KMS-11 (cell line): ENCODE results near the gene NRG2.

ENCODE experiments used
- H2AFZ ChIP-seq: fragments of 200-600 bp; sonication (generic); 2 replicates; pipeline ENCODE4 v1.6.1; 2016; ENCODE audit warnings: antibody characterized with exemption, mixed run types, low read depth
- H3K27ac ChIP-seq: fragments of 200-600 bp; sonication (generic); 2 replicates; pipeline ENCODE4 v1.6.1; 2016; ENCODE audit warnings: mild to moderate bottlenecking, mixed run types
- H3K27me3 ChIP-seq: fragments of 200-600 bp; sonication (generic); 2 replicates; pipeline ENCODE4 v1.6.1; 2017; ENCODE audit warnings: mild to moderate bottlenecking, low read depth, mixed run types, moderate library complexity; ENCODE audit not compliant: insufficient read depth
- H3K36me3 ChIP-seq: fragments of 200-600 bp; sonication (generic); 2 replicates; pipeline ENCODE4 v1.6.1; 2017; ENCODE audit warnings: mild to moderate bottlenecking, mixed run types; ENCODE audit not compliant: insufficient read depth
- H3K4me1 ChIP-seq: fragments of 200-600 bp; sonication (generic); 2 replicates; pipeline ENCODE4 v1.6.1; 2016; ENCODE audit warnings: mild to moderate bottlenecking, low read depth, mixed run types; ENCODE audit not compliant: poor library complexity, severe bottlenecking
- H3K4me2 ChIP-seq: fragments of 200-600 bp; sonication (generic); 2 replicates; pipeline ENCODE4 v1.7.0; 2016; ENCODE audit warnings: mild to moderate bottlenecking, mixed run types
- H3K4me3 ChIP-seq: fragments of 200-600 bp; sonication (generic); IDR thresholded peaks from 2 replicates; pipeline ENCODE4 v1.6.1; 2017; ENCODE audit warnings: low read depth, low read length, mixed read lengths; ENCODE audit not compliant: insufficient read depth
- H3K79me2 ChIP-seq: fragments of 200-600 bp; sonication (generic); 2 replicates; pipeline ENCODE4 v1.6.1; 2016; ENCODE audit warnings: low read depth, mixed run types; ENCODE audit not compliant: insufficient read depth
- H3K9ac ChIP-seq: fragments of 200-600 bp; sonication (generic); 2 replicates; pipeline ENCODE4 v1.6.1; 2016; ENCODE audit warnings: mild to moderate bottlenecking, mixed run types
- H4K20me1 ChIP-seq: fragments of 200-600 bp; sonication (generic); 2 replicates; pipeline ENCODE4 v1.6.1; 2016; ENCODE audit warnings: mild to moderate bottlenecking, mixed run types; ENCODE audit not compliant: insufficient read depth
- CTCF ChIP-seq: fragments of 200-600 bp; sonication (generic); conservative IDR thresholded peaks from 2 replicates; pipeline ENCODE4 v1.6.1; 2017; ENCODE audit warnings: low read depth, mild to moderate bottlenecking, antibody characterized with exemption, low read length, moderate library complexity, mixed read lengths

NRG2 gene

GRCh38 chr5:140013536-140013935 lies 29.6 kb downstream of the NRG2 start:
- H3K27ac ChIP-seq, result no peak overlapping the region
- no peaks in the 10 kb centered on the region for H4K20me1 ChIP-seq
- H3K4me2 ChIP-seq, result no peak overlapping the region
- TF ChIP-seq CTCF, result no peak
- H3K79me2 ChIP-seq, result peaks cover 7% of the 10 kb centered on the region
- no peak overlapping the region for H2AFZ ChIP-seq
- H3K4me1 ChIP-seq, result peaks cover 18% of the 10 kb centered on the region
- no peaks in the 10 kb centered on the region for H3K36me3 ChIP-seq
- H3K9ac ChIP-seq, result no peak overlapping the region
- H3K27me3 ChIP-seq, result no peaks in the 10 kb centered on the region
- no peak overlapping the region for H3K4me3 ChIP-seq

- H3K36me3 ChIP-seq, result no peaks in the 10 kb centered on the region
- H4K20me1 ChIP-seq, result no peaks in the 10 kb centered on the region
- no peak overlapping the region for H3K4me3 ChIP-seq
- no peak for TF ChIP-seq CTCF
- no peak overlapping the region for H3K27ac ChIP-seq
- no peak overlapping the region for H3K9ac ChIP-seq
- no peak overlapping the region for H2AFZ ChIP-seq
- H3K4me1 ChIP-seq, result peaks cover 18% of the 10 kb centered on the region
- no peak overlapping the region for H3K4me2 ChIP-seq
- H3K79me2 ChIP-seq, result peaks cover 7% of the 10 kb centered on the region
- no peaks in the 10 kb centered on the region for H3K27me3 ChIP-seq
These were observed 30.7 kb downstream of the NRG2 start for GRCh38 chr5:140012443-140012842.

GRCh38 chr5:140011297-140011802 lies 31.7 kb downstream of the NRG2 start:
- no peaks in the 10 kb centered on the region for H4K20me1 ChIP-seq
- H3K27me3 ChIP-seq, result no peaks in the 10 kb centered on the region
- H3K9ac ChIP-seq, result no peak overlapping the region
- H3K4me3 ChIP-seq, result no peak overlapping the region
- peaks cover 18% of the 10 kb centered on the region for H3K4me1 ChIP-seq
- H3K36me3 ChIP-seq, result no peaks in the 10 kb centered on the region
- H3K27ac ChIP-seq, result no peak overlapping the region
- TF ChIP-seq CTCF, result no peak
- H3K79me2 ChIP-seq, result peaks cover 7% of the 10 kb centered on the region
- H2AFZ ChIP-seq, result no peak overlapping the region
- no peak overlapping the region for H3K4me2 ChIP-seq

GRCh38 chr5:140010798-140011197 lies 32.3 kb downstream of the NRG2 start:
- no peak for TF ChIP-seq CTCF
- H3K27me3 ChIP-seq, result no peaks in the 10 kb centered on the region
- no peaks in the 10 kb centered on the region for H4K20me1 ChIP-seq
- H3K9ac ChIP-seq, result no peak overlapping the region
- no peaks in the 10 kb centered on the region for H3K36me3 ChIP-seq
- peaks cover 18% of the 10 kb centered on the region for H3K4me1 ChIP-seq
- no peak overlapping the region for H3K4me2 ChIP-seq
- H2AFZ ChIP-seq, result no peak overlapping the region
- no peak overlapping the region for H3K4me3 ChIP-seq
- no peak overlapping the region for H3K27ac ChIP-seq
- H3K79me2 ChIP-seq, result peaks cover 7% of the 10 kb centered on the region

- TF ChIP-seq CTCF, result no peak
These were observed 35.8 kb downstream of the NRG2 start for GRCh38 chr5:140007311-140007710.

More at GRCh38 chr5:140007311-140007710, 35.8 kb downstream of the NRG2 start:
- Histone ChIP-seq H3K79me2 (peaks cover 7% of the 10 kb centered on the region; the same call in 1 of the 2 replicates), H3K36me3 (no peaks in the 10 kb centered on the region), H4K20me1 (no peaks in the 10 kb centered on the region), H3K9ac (no peak overlapping the region), H3K27me3 (no peaks in the 10 kb centered on the region), H3K4me3 (no peak overlapping the region), H3K4me2 (no peak overlapping the region), H2AFZ (no peak overlapping the region), H3K4me1 (peaks cover 28% of the 10 kb centered on the region), H3K27ac (no peak overlapping the region)
